Measurements from ENCODE around the gene PRKCE. TPM values are rescaled to one million over a fixed set of nuclear protein-coding genes. Genes with fewer than 3 reads are reported as not detected.

Gene PRKCE
- polyA plus RNA-seq, 1 of the 3 experiments (the other 2 are of a cell fraction): 16.3 TPM

- no peak overlapping the region; a peak in 2 of 4 replicates for H3K4me3 ChIP-seq (ENCODE audit: low read depth in 2 of 2, low read length in 1 of 2)
- no peak overlapping the region for H3K9ac ChIP-seq
- peak overlapping the region; percentile 62 for H3K4me2 ChIP-seq
- WGBS (ENCODE audit: low lambda C conversion rate): 56% methylated on average over 8 of the region's 8 CpGs
- H3K27ac ChIP-seq (ENCODE audit: low read depth in 2 of 2, low read length in 1 of 2): peak overlapping the region in 1 of 2 experiments; percentile 19; a peak in 1 of 4 replicates
- H3K9me2 ChIP-seq: no peaks in the 10 kb centered on the region
- H3K4me1 ChIP-seq (ENCODE audit: control insufficient read depth in 1 of 2, insufficient read depth in 2 of 2, low read depth in 1 of 2, low read length in 1 of 2): peaks cover 9 to 15% of the 10 kb centered on the region in 2 experiments; a peak in 3 of 4 replicates
- no peaks in the 10 kb centered on the region for H3K36me3 ChIP-seq (replicated peaks in 1 of 2; ENCODE audit: control insufficient read depth in 1 of 2, insufficient read depth in 2 of 2, low read length in 1 of 2)
- no peaks in the 10 kb centered on the region for H3K79me2 ChIP-seq (ENCODE audit: insufficient read depth)
- H3K9me3 ChIP-seq: no peaks in the 10 kb centered on the region
- POLR2A ChIA-PET: no interaction called here
- peak; percentile 69 for DNase-seq
- no peaks in the 10 kb centered on the region for H3K27me3 ChIP-seq (ENCODE audit: insufficient read depth)
- CTCF ChIA-PET: interaction anchor here (0.6 to 1.8 kb wide), 17 partner anchors 7 to 846 kb away, joined by 3 to 6 read pairs (median 3); no protein-coding TSS in a partner anchor
- H2AFZ ChIP-seq (ENCODE audit: low read depth): no peak overlapping the region
- TF ChIP-seq SIN3A (IDR thresholded peaks at IDR 0.05; ENCODE audit: borderline replicate concordance, low read depth, low read length): no peak
- peak in 1 of 2 experiments; percentile 50; a peak in 2 of 4 replicates for TF ChIP-seq EP300 (IDR thresholded peaks at IDR 0.05; ENCODE audit: borderline replicate concordance in 1 of 2, low read depth in 1 of 2, low read length in 1 of 2)
- TF ChIP-seq RAD21 (IDR thresholded peaks at IDR 0.05; ENCODE audit: low read length): peak; percentile 34
- peaks cover 6% of the 10 kb centered on the region for H3F3A ChIP-seq (replicated peaks; ENCODE audit: insufficient read depth)
- no peaks in the 10 kb centered on the region for H4K20me1 ChIP-seq (ENCODE audit: insufficient read depth)
Measured at GRCh38 chr2:45860136-45861121, 209.0 kb downstream of the PRKCE start.

- Histone ChIP-seq H3K4me1 (ENCODE audit: control insufficient read depth in 1 of 2, insufficient read depth in 2 of 2, low read depth in 1 of 2, low read length in 1 of 2) (peaks cover 9 to 11% of the 10 kb centered on the region in 2 experiments; a peak in 3 of 4 replicates), H3K9me2 (no peaks in the 10 kb centered on the region), H3K27me3 (ENCODE audit: insufficient read depth) (no peaks in the 10 kb centered on the region), H3K4me3 (ENCODE audit: low read depth in 2 of 2, low read length in 1 of 2) (no peak overlapping the region), H4K20me1 (ENCODE audit: insufficient read depth) (no peaks in the 10 kb centered on the region), H3K9me3 (no peaks in the 10 kb centered on the region), H3K79me2 (ENCODE audit: insufficient read depth) (no peaks in the 10 kb centered on the region), H2AFZ (ENCODE audit: low read depth) (no peak overlapping the region), H3K9ac (no peak overlapping the region), H3F3A (replicated peaks; ENCODE audit: insufficient read depth) (no peaks in the 10 kb centered on the region), H3K36me3 (replicated peaks in 1 of 2; ENCODE audit: control insufficient read depth in 1 of 2, insufficient read depth in 2 of 2, low read length in 1 of 2) (no peaks in the 10 kb centered on the region), H3K27ac (ENCODE audit: low read depth in 2 of 2, low read length in 1 of 2) (no peak overlapping the region), H3K4me2 (no peak overlapping the region)
- WGBS (ENCODE audit: low lambda C conversion rate): 86% methylated on average over 2 of the region's 2 CpGs
- POLR2A ChIA-PET: no interaction called here
- CTCF ChIA-PET: interaction anchor here (1.0 to 1.8 kb wide), 3 partner anchors 12 to 215 kb away, joined by 3 to 4 read pairs (median 3); no protein-coding TSS in a partner anchor
- DNase-seq: no peak
- TF ChIP-seq PBX3 (IDR thresholded peaks at IDR 0.05) (no peak), RFX5 (IDR thresholded peaks at IDR 0.05; ENCODE audit: low read length) (no peak), GABPA (IDR thresholded peaks at IDR 0.05; ENCODE audit: low read depth) (no peak), SIN3A (IDR thresholded peaks at IDR 0.05; ENCODE audit: borderline replicate concordance, low read depth, low read length) (no peak), FOSL2 (IDR thresholded peaks at IDR 0.05; ENCODE audit: borderline replicate concordance, low read depth) (no peak), GATA2 (CRISPR knock-in tag; IDR thresholded peaks at IDR 0.05) (no peak), CTCF (IDR thresholded peaks at IDR 0.05) (no peak), EZH2phosphoT487 (IDR thresholded peaks at IDR 0.05; ENCODE audit: borderline replicate concordance, low read depth) (no peak)
Measured at GRCh38 chr2:45862843-45863242, 211.4 kb downstream of the PRKCE start.

Data from SK-N-SH (cell line).